ENCODE data around the gene STRN4.

STRN4 gene

DNA sequence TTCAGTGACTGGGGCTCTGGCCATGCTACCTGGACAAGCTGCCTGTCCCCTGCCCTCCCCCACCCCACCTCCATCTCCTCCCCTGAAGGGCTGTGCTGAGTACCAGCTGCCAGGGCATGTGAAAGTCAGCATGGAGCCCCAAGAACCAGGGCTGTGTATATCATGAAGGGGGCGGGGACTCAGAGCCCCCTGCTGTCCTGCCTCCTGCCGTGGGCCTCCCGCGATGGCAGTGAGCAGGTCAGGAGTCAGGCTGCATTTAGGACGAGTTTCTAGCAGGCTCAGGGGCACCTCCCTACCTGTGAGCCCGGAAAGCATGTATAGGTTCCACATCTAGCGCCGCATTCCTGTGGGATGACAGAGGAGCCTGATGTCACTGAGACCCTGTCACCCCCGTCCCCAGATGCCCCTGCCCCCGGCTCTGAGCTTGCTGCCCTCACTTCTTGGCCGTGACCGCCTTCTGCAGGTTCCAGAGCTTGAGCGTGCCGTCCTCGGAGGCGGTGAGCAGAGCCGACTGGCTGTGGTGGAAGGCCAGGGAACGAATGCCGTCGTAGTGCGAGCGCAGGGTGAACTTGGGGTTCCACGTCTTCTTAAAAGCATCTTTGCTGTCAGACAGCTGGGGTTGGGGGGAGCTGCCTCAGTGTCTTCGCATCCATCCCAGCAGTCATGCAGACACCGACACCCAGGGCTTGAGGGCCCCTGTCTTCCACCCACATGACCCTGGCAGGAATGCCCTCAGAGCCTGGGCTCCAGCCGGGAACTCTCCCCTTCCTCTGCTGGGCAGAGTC lies 21.0 kb downstream of the STRN4 start:
- DNase-seq, result no peak

DNA sequence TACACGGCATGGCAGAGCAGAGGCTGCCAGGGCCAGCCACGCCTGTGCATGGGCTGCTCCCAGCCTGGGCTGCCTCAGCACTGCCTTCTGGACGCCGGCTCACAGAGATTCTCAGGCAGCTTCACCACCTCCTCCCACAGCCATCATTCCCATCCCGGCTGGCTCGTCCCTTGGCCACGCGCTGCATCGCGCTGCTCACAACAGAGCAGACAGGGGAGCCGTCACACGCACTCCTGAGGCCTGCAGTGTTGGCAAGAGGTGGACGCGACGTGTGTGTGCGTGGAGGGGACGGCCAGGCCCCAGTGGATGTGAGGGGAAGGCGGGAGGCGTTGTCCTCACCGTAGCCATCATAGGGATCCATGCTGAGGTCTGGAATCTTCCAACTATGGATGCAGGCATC lies 21.8 kb downstream of the STRN4 start:
- DNase-seq, result no peak

DNA sequence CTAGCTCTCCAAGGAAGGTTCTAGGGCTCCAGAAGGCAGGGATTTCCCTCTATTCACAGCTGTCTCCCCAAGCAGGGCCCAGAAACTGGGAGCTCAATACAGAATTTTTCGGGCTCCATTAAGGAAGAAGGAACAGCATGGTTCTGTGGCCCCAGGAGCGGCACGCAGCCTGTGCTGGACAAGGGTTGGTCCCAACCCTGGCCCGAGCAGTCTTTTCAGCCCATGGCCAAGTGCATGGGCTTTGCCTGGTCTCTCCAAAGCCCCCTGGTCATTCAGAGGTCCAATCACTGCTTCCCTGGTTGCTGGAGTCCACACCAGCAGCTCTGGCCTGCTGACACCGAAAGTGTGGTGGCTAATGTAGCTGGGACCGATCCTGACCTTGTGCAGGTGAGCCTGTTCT lies 22.8 kb downstream of the STRN4 start:
- DNase-seq, result no peak

DNA sequence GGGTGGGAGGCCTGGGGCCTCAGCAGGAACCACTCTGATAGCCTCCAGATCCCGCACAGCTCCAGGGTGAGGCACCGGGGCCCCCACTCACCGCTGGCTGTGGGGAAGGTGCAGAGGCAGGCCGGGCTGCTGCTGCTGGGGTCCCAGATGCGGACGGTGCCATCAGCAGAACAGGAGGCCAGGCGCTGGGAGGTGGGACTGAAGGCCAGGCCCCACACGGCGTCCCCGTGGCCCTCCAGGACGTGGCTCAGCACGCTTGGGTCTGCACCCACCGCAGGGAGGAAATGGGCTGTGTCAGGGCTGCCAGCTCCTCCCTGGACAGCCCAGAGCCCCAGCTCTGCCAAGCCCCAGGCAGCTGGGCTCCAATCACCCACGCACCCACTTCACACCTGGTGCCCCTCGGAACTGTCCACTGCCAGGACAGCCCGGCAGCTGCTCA lies 23.2 kb downstream of the STRN4 start:
- no peak for DNase-seq

DNA sequence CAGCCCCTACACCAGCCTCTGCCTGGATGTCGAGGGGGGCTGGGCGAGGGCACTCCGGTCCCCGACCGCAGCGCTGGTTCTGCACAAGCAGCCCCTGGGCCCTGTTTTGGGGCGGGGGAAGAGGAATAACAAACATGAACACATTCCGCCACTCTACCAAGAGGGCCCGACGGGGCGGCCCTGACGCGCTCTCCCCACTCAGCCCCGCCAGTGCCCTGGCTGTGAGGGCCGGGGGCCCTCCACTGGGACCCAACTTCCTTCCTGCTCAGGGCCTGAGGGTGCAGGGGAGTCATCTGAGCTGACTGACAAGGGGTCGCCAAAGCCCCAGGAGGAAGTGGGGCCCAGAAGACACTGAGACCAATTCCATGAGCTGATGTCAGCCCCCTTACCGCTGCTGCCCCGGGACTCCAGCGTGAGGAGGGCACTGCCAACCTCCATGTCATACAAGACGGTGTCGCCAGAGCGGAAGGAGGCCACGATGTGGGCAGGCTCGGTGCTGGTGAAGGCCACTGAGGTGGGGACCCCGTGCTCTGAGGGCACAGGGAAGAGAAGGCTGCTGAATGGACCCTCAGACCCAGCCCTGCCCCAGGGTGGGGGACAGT lies 23.7 kb downstream of the STRN4 start:
- DNase-seq, result no peak

DNA sequence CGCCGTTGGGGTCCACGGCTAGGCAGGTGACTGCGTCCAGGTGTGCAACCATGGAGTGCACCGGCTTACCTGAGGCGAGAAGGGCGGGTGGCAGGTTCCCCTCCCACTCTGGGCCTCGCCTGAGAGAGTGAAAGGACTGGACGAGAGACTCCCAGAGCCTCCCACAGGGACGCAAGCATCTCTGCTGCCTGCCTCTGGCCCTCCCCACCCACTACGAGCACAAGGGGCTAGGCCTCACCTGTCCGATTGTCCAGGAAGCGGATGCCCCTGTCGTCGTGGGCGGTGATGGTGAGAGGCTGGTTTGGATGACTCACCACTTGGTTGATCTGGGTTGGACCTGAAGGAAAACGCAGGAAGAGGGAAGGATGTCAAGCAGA lies 24.3 kb downstream of the STRN4 start:
- DNase-seq, result no peak

DNA sequence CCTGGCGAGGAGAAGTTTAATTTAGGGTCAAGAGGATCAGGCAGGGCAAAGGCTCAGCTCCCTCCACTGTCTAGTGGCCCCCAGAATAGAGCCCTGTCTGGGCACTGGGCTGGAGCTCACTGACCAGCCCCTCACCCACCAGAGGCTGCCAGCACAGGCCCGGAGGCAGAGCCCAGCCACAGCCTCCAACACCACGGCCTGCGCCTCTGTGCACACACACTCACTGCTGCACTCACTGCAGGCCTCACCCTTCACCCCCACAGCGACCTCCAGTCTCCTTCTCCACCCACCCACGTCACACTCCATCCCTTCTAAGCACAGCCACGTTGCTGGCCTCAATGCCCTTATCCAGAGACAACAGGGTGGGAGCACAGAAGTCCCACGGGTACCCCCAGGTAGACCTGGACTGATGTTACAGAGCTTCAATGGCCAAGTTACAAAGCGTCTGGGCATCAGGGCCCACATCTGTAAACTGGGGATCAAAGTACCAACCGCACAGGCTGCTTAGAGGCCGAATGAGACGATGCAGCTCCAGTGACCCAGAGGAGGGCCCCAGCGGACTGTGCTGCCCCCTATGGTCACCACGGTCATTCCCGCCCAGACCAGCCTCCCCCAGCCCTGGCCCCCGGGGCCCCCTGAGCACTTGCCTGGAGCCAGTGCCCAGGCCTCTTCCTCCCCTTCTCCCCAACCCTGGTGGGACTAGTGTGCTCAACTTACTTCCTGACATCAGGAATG lies 24.8 kb downstream of the STRN4 start:
- no peak for DNase-seq

DNA sequence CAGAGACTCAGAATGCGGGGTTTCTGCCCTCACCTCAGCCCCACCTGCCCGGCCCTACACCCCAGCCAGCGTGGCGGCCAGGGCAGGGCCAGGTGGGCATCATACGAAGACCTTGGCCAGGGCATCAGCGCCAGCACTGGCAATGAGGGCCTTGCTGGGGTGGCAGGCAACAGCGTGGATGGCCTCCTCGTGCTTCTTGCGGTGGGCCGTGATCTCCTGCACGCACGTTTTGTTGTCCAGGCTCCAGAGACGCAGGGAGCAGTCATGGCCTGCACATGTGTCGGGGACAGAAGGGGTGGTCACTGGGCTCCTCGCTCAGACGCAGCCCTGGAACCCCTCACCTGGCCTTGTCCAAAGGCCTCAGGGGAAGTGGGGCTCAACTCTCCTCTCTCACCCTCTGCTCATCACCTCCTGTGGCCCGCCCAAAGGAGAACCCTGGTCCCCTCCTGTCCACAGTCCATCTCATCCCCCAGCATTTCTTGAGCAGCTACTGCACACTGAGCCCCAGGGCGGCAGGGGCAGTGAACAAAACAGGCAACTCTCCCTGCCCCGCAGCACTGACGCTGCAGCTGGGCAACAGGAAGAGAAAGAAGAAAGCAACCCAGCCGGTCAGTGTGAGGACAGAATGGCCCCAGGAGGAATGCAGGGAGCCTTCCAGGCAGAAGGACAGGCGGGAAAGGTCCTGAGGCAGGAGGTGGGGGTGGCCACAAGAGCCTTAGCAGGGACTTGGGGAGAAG lies 25.6 kb downstream of the STRN4 start:
- DNase-seq, result no peak

DNA sequence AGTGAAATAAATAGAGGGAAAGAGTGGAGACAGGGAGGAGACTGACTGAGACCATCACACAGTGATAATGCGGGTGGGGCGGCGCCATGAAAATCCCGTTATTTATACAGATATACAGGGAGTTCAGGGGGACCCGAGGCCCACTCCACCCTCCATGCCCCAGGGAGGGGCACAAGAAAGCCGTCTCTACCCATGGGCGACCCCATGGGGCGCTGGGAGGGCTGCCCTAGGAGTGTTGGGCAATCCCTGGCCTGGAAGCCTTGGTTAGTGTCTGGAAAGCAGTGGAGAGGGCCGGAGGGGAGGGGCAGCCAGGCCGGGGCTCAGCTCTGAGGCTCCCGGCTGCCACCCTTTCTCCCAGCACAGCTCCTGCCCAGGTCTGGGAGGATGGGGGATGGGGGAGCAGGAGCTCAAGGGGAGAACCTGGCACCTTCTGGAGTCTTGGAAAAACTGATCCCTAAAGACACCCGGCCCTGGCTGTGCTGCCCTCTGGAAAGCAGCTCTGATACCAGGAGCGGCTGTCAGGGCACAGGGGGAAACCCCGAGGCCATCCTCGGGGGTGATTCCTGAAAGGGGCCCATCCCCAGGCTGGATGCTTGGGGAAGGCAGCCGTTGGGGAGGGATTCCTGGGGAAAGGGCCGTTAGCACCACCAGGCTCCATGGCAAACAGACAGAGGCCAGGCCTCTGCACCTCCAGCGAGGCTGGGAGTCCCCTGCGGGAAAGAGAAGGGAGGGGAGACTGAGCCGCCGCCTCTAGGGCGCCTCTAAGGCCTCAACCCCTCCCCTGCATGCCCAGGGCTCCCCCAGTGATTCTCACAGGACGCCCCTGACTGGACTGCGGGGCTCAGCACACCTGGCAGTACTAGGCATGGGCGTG lies 26.4 kb downstream of the STRN4 start:
- no peak for DNase-seq

DNA sequence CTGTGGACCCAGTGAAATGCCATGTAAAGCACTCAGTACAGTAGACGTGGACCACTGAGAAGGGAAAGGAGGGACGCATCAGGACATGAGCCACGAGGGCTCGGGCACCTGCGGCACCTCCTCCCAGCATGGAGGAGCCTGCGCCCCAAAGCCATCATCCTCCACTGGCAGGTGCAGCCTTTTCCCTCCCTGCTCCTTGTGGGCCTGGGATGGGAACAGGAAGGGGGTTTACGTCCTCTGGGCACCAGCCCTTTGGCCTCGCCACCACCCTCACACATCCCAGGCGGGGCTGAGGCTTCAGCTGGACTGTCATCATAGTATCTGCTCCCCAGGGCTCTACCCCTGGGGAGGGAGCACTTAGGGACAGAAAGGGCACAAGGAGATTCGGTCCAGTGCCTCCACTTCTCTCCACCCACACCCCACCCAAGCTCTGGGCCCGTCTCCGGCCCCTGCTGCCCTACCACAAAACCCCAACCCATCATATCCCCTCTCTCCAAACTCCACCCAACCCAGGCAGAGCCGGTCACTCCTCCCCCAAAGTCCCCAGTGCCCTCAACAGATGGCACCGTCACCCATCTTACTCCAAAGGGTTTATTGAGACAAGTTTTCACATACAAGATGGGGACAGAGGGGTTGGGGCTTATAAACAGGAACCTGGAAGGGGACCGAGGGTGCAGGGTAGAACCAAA lies 27.2 kb downstream of the STRN4 start:
- DNase-seq, result no peak

DNA sequence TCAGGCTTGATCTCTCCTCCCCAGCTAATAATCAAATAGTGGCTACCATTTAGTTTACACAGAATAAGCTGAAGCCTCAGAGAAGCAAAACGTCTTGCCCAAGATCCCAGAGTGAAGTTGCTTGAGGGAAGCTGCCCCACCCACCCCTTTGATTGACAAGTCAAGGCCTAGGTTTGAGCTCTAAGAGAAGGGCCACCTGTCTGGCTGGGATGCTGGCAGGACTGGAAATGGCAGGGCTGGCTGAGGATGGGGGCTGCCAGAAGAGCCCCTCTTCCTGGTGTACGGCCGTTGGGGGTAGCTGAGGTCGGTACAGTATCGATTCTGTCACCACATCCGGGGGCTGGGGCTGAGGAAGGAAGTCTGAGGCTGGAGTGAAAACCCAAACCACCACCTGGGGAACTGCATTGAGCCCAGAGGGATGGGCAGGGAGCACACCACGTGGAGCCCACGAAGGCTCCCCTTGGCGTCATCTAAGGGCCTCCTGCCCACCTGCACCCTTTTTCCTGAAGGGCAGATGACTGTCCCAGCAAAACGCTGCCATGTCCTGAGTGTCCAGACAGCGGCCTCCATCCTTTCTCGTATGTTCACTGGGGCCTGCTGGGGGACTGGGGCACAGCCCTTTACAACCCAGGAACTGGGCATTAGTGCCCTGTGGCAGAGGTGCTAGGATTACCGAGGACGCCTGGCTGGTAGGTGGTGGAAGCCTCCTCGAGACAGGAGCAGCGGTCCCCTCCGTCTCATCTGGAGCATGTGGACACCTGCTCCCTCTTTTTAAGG lies 27.9 kb downstream of the STRN4 start:
- DNase-seq, result peak; percentile 64

DNA sequence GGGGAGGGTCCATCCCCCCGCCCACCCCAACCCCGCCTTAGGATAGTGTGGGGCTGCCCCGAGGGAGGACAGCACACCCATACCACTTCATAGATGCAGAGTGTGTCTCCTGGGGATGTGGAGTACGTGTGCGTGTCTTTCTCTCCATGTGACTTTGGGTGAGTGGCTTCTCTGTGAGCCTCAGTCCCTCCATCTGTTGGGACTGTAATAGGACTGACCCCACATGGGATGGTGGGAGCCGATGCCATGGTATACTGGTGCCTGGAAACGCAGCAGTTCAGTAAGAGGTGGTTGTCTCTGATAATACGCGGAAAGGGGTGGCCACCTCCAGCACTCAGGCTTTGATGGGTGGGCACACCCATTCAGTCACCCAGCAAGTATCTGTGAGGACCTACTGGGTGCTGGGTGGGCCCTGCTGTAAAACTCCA lies 28.5 kb downstream of the STRN4 start:
- no peak for DNase-seq

DNA sequence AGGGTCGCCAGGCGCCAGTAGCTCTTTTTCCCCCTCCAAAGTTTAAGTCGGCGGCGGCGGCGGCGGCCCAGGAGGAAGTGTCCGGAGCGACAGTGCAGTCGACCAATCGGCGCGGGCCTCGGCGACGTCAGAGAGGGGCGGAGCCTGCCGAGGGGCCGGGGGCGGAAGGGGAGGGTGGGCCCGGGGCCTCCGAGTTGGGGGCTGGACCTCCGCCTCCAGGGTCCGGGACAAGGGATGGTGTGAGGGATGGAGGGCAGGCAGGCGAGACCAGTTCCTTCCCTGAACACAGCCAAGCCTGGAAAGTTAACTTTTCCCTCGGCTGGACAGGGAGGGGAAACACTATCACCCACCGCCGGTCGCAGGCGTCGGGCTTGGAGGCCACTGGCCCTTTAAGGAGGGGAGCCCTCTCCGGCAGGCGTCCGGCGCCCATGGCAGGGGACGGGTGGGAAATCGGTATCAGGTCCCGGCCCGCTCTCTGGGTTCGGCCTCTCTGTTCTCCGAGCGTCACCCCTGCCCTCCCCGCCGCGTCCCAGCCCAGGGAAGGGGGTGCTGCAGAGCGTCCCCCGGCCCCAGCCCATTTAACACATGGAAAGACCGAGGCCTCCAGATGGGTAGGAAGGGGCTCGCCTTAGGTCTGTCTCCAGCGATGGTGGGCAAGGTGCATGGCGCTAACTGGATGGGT lies 29.1 kb downstream of the STRN4 start, which contains the start of gene PRKD2:
TSS of gene PRKD2 (minus strand) at position 81 of the 682 bp plus-strand sequence. CDS start 744 bp downstream, outside the sequence.
- DNase-seq, result peak; percentile 86

DNA sequence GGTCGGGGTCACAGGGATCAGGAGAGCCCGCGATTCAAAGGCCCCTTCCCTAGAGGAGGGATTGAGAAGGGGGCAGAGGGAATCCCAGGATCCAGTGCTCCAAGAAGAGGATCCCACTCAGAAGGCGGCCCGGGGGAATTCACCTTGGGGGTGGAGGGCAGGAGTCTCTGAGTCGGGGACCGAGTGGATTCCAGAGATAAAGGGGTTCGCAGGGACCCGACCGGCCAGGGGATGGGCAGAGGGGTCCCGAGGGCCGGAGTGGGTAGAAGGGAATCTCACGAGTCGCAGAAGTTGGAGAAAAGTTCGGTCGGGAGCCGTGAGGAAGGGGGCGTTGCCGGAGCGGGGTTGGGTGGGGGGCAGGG lies 29.6 kb downstream of the STRN4 start:
- DNase-seq, result no peak

DNA sequence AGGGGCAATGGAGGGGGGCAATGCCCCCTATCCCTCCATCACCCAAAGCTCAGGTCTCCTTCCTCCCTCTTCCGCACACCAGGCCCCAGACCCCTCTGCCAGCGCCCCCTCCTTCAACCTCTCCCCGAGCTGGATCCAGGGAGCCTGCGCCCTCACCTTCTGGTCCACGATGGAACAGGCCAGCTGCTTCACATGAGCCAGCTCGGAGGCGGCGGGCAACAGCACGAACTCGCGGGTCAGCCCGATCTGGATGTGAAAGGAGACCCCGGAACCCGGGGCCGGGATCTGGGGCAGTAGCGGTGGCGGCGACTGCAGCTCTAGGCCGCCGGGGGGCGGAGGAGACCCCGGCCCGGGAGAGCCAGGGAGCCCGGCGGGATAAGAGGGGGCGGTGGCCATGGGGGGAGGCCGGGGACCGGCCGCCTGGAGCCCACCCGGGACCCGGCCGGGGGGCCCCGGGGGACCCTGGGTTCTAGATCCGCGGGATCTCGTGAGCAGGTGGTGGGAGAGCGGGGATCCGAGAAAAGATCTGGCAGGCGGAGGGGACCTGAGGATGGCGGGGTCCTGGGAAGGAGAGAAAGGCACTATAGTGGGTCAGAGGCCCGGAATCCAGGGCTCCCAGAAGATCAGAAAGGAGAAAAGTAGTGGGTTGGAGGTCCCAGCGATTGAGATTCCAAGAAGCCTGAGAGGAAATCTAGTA lies 30.1 kb downstream of the STRN4 start:
- no peak for DNase-seq

DNA sequence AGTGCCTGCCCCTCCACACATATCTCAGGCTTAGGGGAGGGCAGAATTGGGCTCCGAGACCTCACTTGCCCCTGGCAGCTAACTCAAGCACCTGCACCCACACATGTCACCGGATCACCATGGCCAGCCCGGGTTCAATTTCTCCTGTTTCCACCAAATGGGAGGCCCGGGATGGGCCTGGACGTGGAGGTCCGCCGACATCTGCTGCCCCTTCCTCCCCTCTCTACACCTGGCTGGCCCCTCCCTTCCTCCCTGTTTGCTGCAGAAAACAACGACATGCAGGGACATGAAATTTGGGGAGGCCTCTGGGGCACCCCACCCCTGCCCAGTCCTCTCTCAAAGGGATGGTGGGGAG lies 30.7 kb downstream of the STRN4 start:
- no peak for DNase-seq

DNA sequence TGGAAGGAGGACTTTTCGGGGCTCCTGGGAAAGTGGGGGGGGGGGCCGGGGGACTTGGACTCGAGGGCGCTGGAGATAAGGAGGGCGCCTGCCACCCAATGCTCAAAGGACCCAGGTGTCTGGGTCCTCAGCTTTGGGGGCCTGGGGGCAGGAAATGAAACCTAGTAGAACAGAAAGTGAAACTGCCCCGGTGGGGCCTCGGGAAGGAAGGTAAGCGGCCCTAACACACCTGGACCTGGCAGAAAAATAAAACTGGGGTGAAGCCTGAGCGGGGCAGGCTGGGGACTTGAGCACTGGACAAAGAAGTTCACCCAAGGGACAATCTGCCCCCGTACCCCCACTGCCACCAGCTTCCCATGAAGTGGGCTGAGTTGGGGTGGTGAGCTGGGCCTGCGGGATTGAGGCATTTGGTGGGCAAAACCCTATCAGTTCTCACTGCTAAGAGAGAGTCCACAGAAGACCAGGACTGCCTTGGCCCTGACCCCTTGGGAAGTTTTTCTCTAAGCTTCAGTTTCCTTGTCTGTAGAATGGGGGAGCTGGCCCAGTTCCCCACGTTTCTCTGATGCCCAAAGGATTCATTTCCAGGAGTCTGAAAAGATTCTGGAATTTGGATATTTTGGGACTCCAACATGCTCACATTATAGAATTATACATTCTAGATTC lies 31.7 kb downstream of the STRN4 start:
- no peak for DNase-seq

DNA sequence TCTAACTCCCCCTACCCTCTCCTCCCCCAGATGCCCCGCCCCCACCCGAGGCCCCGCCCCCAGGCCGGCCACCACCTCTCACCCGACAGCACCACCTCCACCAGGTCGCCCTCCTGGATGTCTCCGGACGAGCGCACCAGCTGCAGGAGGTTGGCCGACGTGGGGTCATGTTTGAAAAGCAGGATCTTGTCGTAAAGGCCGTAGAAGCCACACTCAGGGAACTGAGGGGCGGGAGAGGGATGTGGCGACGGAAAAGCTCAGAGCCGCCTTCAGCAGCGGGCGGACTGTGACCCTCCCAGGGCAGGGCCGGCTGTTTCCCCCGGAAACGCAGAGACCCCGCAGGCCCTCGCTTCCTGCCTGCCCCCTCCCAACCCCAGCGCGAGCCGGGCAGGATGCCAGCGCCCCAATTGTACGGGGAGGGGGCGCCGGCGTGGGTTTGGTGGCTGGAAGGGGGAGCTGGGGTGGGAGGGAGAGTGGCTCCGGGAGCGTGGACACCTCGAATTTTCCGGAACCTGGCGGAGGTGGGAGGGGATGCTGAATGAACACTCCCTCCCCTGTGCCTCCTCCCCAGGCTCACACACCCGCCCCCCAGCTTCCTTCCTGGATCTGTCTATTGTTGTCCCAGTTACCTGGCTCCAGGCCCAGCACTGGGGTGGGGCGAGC lies 32.3 kb downstream of the STRN4 start:
- peak; percentile 76 for DNase-seq

All from T-helper 9 cell (primary cell).